K562 (cell line): ENCODE data around the gene CREG2. TPM values are rescaled to one million over a fixed set of nuclear protein-coding genes. Genes with fewer than 3 reads are reported as not detected.

Experiments
- ATAC-seq: fragments of 200-7000 bp; cut with Tn5 transposase; 3 replicates; pipeline ENCODE4 v1.9.1; 2020; ENCODE audit warnings: moderate library complexity
- BruUV-seq: library from RNA; stranded (reverse); fragments of 400-500 nt; replicated peaks from 2 replicates; lab custom pipeline; 2021; lab: Mats Ljungman, UMichigan
- CTCF ChIA-PET: fragments of 300-600 bp; formaldehyde crosslinking; extraction: SDS; loops from one replicate; lab custom pipeline; 2021; ENCODE audit warnings: low intra/inter-chr PET ratio; lab: Yijun Ruan, JAX
- POLR2A ChIA-PET: fragments of 300-600, 350-650 bp; sonication (Branson Sonifier 250); formaldehyde crosslinking; extraction: SDS; loops from one replicate; lab custom pipeline; 2021; ENCODE audit warnings: antibody characterized with exemption, inconsistent platforms; lab: Yijun Ruan, JAX
- DNase-seq, 4 experiments: peaks; one replicate each; pipeline versions ENCODE4 v3.0.0 to v3.0.0-alpha.2; 2011 to 2018; ENCODE audit warnings: low spot score in 3 of 4, mixed read lengths in 3 of 4; ENCODE audit errors: extremely low read depth in 1 of 4
- FAIRE-seq: peaks from 2 replicates; lab custom pipeline; 2011; peaks lifted over from hg19 to GRCh38; lab: Jason Lieb, UNC
- H2AFZ ChIP-seq: 2 replicates; pipeline ENCODE4 v1.6.0; 2011; ENCODE audit warnings: low read depth, low read length, control low read depth, inconsistent platforms
- H3K27ac ChIP-seq: fragments of 200-600 bp; 3 replicates; pipeline ENCODE4 v1.8.0; 2011; ENCODE audit warnings: low read depth, mild to moderate bottlenecking, control low read depth, inconsistent platforms, low read length, moderate library complexity, mixed read lengths; ENCODE audit errors: extremely low read depth
- H3K27me3 ChIP-seq, 2 experiments: fragments of 300-600 bp in 1 of 2; 2 replicates in 1 of 2; 3 replicates in 1 of 2; pipeline versions ENCODE4 v1.6.0 to v1.8.0; 2011; ENCODE audit warnings: inconsistent platforms in 2 of 2, low read length in 2 of 2, mild to moderate bottlenecking in 1 of 2, mixed read lengths in 1 of 2, moderate library complexity in 1 of 2; ENCODE audit not compliant: control insufficient read depth in 2 of 2, insufficient read depth in 2 of 2
- H3K36me3 ChIP-seq: fragments of 300-600 bp; 3 replicates; pipeline ENCODE4 v1.8.0; 2011; ENCODE audit warnings: mild to moderate bottlenecking, low read length, inconsistent platforms; ENCODE audit not compliant: control insufficient read depth, insufficient read depth
- H3K4me1 ChIP-seq, 2 experiments: fragments of 200-600 bp in 1 of 2; replicated peaks in 1 of 2; 2 replicates in 1 of 2; 3 replicates in 1 of 2; pipeline versions ENCODE4 v1.5.1 to v1.8.0; 2011; ENCODE audit warnings: inconsistent platforms in 2 of 2, low read length in 2 of 2, mild to moderate bottlenecking in 1 of 2, mixed read lengths in 1 of 2, moderate library complexity in 1 of 2; ENCODE audit not compliant: control insufficient read depth in 2 of 2, insufficient read depth in 2 of 2
- H3K4me2 ChIP-seq: 2 replicates; pipeline ENCODE4 v1.6.1; 2011; ENCODE audit warnings: low read length, control low read depth, inconsistent platforms, mixed read lengths; ENCODE audit not compliant: insufficient read depth
- H3K4me3 ChIP-seq: fragments of 200-600 bp; sonication (generic), shearing (Covaris generic); 2 replicates; pipeline ENCODE4 v1.5.1; 2016; ENCODE audit warnings: control low read depth, inconsistent platforms
- H3K79me2 ChIP-seq: fragments of 200-600 bp; 3 replicates; pipeline ENCODE4 v1.8.0; 2011; ENCODE audit warnings: low read length, inconsistent platforms; ENCODE audit not compliant: control insufficient read depth, insufficient read depth
- H3K9ac ChIP-seq, 2 experiments: 2 replicates each; pipeline versions ENCODE4 v1.6.0 to v1.6.1; 2011; ENCODE audit warnings: low read depth in 2 of 2, low read length in 2 of 2, control low read depth in 1 of 2, inconsistent platforms in 1 of 2, mild to moderate bottlenecking in 1 of 2, mixed read lengths in 1 of 2; ENCODE audit not compliant: insufficient read depth in 1 of 2
- H3K9me1 ChIP-seq: one replicate; pipeline ENCODE4 v1.6.0; 2011; ENCODE audit warnings: inconsistent platforms, mild to moderate bottlenecking, low read length, moderate library complexity; ENCODE audit not compliant: control insufficient read depth, insufficient read depth
- H3K9me3 ChIP-seq: replicated peaks from 2 replicates; pipeline ENCODE4 v1.5.1; 2011; ENCODE audit warnings: low read depth, low read length, inconsistent platforms; ENCODE audit not compliant: control insufficient read depth, insufficient read depth
- H4K20me1 ChIP-seq: replicated peaks from 2 replicates; pipeline ENCODE4 v1.6.1; 2011; ENCODE audit warnings: low read length, inconsistent platforms, mixed read lengths; ENCODE audit not compliant: control insufficient read depth, insufficient read depth
- AFF1 ChIP-seq, 2 experiments: fragments of 450-650 bp; IDR thresholded peaks; 2 replicates each; pipeline ENCODE4 v1.6.1; 2018; ENCODE audit warnings: mild to moderate bottlenecking in 2 of 2, low read depth in 1 of 2; ENCODE audit not compliant: partially characterized antibody in 2 of 2
- BMI1 ChIP-seq: fragments of 150-350 bp; IDR thresholded peaks from 2 replicates; pipeline ENCODE4 v1.6.1; 2014; ENCODE audit warnings: low read length
- CXXC5 ChIP-seq: fragments of 250-450 bp; sonication (Bioruptor Pico); IDR thresholded peaks from 2 replicates; pipeline ENCODE4 v1.8.0; 2022; ENCODE audit warnings: inconsistent platforms, mild to moderate bottlenecking, moderate library complexity
- GMEB1 ChIP-seq: fragments of 250-450 bp; sonication (Bioruptor Pico); IDR thresholded peaks from 2 replicates; pipeline ENCODE4 v1.4.0; 2020; ENCODE audit warnings: mild to moderate bottlenecking
- RBM22 ChIP-seq: fragments of 200-400 bp; formaldehyde crosslinking; IDR thresholded peaks from 2 replicates; pipeline ENCODE4 v1.6.1; 2018; ENCODE audit warnings: low read length, low read depth; ENCODE audit not compliant: poor library complexity, severe bottlenecking
- U2AF2 ChIP-seq: fragments of 200-400 bp; formaldehyde crosslinking; optimal IDR thresholded peaks from 2 replicates; pipeline ENCODE3; 2017; ENCODE audit warnings: low read depth, mild to moderate bottlenecking, low read length
- YY1 ChIP-seq, 3 experiments: IDR thresholded peaks; 2 replicates each; pipeline ENCODE4 v1.6.1; 2011; ENCODE audit warnings: low read length in 2 of 3, mild to moderate bottlenecking in 2 of 3, moderate library complexity in 2 of 3, borderline replicate concordance in 1 of 3, control low read depth in 1 of 3, low read depth in 1 of 3; ENCODE audit not compliant: insufficient read depth in 3 of 3, insufficient replicate concordance in 2 of 3, control insufficient read depth in 1 of 3, insufficient read length in 1 of 3; ENCODE audit errors: extremely low read depth in 1 of 3
- ZC3H8 ChIP-seq: fragments of 450-650 bp; IDR thresholded peaks from 2 replicates; pipeline ENCODE4 v1.6.1; 2017
- ZNF253 ChIP-seq: fragments of 250-450 bp; sonication (Bioruptor Pico); conservative IDR thresholded peaks from 2 replicates; pipeline ENCODE4 v1.6.1; 2021; ENCODE audit warnings: mild to moderate bottlenecking
- WGBS: fragments of 100-300 bp; shearing (Covaris generic); methylation state at CpG from one replicate; pipeline ENCODE4 v1.1.6; 2016; ENCODE audit warnings: low coverage, mixed read lengths; ENCODE audit not compliant: insufficient coverage; ENCODE audit errors: missing lambda C conversion rate; 5-methylcytosine and 5-hydroxymethylcytosine counted together
- in situ Hi-C: fragments of 300-500 bp; cut with MboI; formaldehyde crosslinking; loops from 4 replicates; pipeline ENCODE4 v1.15.0; 2018; ENCODE audit warnings: inconsistent platforms, mixed read lengths
- intact Hi-C: fragments of 100-400 bp; cut with micrococcal nuclease; formaldehyde crosslinking; loops from 2 replicates; pipeline ENCODE4 v1.14.2; 2022
- polyA plus RNA-seq, 8 experiments: library from polyadenylated mRNA; depleted of rRNA in 4 of 8; stranded (reverse) in 5 of 8; unstranded in 3 of 8; fragments of >200 nt; fragmentation: Nextera tagmentation in 2 of 8; fragmentation: Illumina TruSeq in 1 of 8; extraction: Ambion mirVana in 2 of 8; extraction: Trizol in 1 of 8; gene quantifications; 2 replicates each; pipeline versions ENCODE4 v1.2.1 to v1.2.3, GENCODE V29; 2011 to 2014; ENCODE audit warnings: inconsistent platforms in 1 of 8, missing spikeins in 1 of 8
- total RNA-seq, 7 experiments: library from RNA; depleted of rRNA in 6 of 7; stranded (reverse); fragments of >200 nt in 6 of 7; fragmentation: Illumina TruSeq in 2 of 7; extraction: Trizol in 2 of 7; gene quantifications; 2 replicates each; pipeline versions ENCODE4 v1.2.1 to v1.2.3, GENCODE V29; 2011 to 2021; ENCODE audit warnings: low replicate concordance in 1 of 7

Gene CREG2
- total and polyA plus RNA-seq, 9 of the 15 experiments (the other 6 are each of a cell fraction or from before 2014, with no cell fraction given), result not detected

- 70% methylated on average over 10 of the region's 10 CpGs for WGBS
- peaks cover 19% of the 10 kb centered on the region for H4K20me1 ChIP-seq
- FAIRE-seq, result no peak
- in situ Hi-C loops (no loop called here), intact Hi-C loops (no loop called here)
- H3K79me2 ChIP-seq, result peaks cover 33% of the 10 kb centered on the region
- no peak overlapping the region for H3K27ac ChIP-seq
- peaks cover 16 to 24% of the 10 kb centered on the region in 2 experiments; a peak in 4 of 5 replicates for H3K4me1 ChIP-seq
- no peak overlapping the region for H3K9ac ChIP-seq
- POLR2A ChIA-PET, result interaction anchor here (1.8 kb wide), 1 partner anchor 11 kb away, joined by 9 read pairs; no protein-coding TSS in a partner anchor
- no peaks in the 10 kb centered on the region for H3K9me1 ChIP-seq
- peaks cover 14% of the 10 kb centered on the region for H3K36me3 ChIP-seq
- no peak for TF ChIP-seq GMEB1 (CRISPR knock-in tag)
- no peak for TF ChIP-seq ZNF253 (CRISPR knock-in tag)
- TF ChIP-seq RBM22, result no peak
- TF ChIP-seq ZC3H8, result no peak
- TF ChIP-seq YY1 (IDR thresholded peaks at IDR 0.05; ENCODE audit: borderline replicate concordance in 1 of 3, control insufficient read depth in 1 of 3, extremely low read depth in 1 of 3, insufficient read depth in 3 of 3, insufficient read length in 1 of 3, insufficient replicate concordance in 2 of 3, low read depth in 1 of 3, low read length in 2 of 3), result no peak
- TF ChIP-seq CXXC5 (CRISPR knock-in tag), result no peak
- TF ChIP-seq BMI1, result no peak
- TF ChIP-seq AFF1 (IDR thresholded peaks at IDR 0.05; ENCODE audit: low read depth in 1 of 2, partially characterized antibody in 2 of 2), result no peak
- TF ChIP-seq U2AF2, result no peak
- TF ChIP-seq, all 486 proteins: peak for 0
- ATAC-seq, result no peak
- Histone ChIP-seq H3K4me3 (no peak overlapping the region), H3K27me3 (no peaks in the 10 kb centered on the region), H3K4me2 (no peak overlapping the region), H3K9me3 (no peaks in the 10 kb centered on the region), H2AFZ (peak overlapping the region; percentile 99)
- no TSS peak for BruUV-seq
- no peak for DNase-seq
- CTCF ChIA-PET, result no interaction called here
Observed at GRCh38 chr2:101310090-101310833, 77.0 kb downstream of the CREG2 start.
